ENCODE measurements around the gene OR6S1. TPM values are rescaled to one million over a fixed set of nuclear protein-coding genes. Genes with fewer than 3 reads are reported as not detected.
A peak's percentile ranks its signal among the peaks of the same experiment; 100 is the strongest.

Gene OR6S1
- total and polyA plus RNA-seq, 2 of the 8 experiments (the other 6 are each of a cell fraction or from before 2014, with no cell fraction given): not detected

DNA sequence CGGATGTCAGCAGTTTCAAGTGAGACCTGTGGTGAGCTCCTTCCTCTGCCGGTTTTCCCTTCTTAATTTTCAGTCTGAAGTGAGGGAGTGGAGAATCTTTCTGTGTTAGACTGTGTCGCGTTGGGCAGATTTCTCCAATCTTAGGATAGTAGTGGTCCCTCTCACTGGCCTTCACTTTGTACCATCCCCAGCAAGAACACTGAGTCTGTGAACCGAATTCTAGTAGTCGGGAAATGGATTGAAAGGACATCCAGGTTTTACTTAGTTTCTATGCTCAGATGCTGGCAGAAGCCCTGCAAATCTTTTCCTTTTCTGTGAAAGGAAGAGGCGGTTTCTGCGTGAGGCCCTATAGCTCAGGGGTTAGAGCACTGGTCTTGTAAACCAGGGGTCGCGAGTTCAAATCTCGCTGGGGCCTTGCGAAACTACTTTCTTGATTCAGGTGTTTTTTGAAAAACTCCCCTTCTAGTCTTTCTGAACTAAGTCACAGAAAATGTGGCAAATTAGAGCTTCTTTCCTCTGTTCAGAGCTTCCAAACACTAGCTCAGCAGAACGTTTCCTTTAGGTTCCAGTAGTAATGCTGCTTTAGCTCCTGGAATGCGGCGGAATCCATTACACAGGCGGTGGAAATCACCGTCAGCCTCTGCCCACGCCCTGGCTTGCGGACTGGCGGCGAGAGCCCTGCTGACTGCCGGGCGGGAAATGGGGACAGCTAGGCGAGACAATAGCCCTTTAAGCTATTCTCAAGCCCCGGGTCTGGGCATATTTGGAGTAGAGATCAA lies 40.0 kb upstream of the OR6S1 start (continued):
- TF ChIP-seq FOSL1 (IDR thresholded peaks at IDR 0.05; ENCODE audit: insufficient read depth, low read depth, low read length): no peak
- TF ChIP-seq EZH2 (IDR thresholded peaks at IDR 0.05; ENCODE audit: low read depth, low read length, severe bottlenecking): no peak
- TF ChIP-seq JUN (IDR thresholded peaks at IDR 0.05; ENCODE audit: low read depth, low read length): no peak
- TF ChIP-seq, protein P1, sequence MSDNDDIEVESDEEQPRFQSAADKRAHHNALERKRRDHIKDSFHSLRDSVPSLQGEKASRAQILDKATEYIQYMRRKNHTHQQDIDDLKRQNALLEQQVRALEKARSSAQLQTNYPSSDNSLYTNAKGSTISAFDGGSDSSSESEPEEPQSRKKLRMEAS (IDR thresholded peaks at IDR 0.05): no peak
- TF ChIP-seq KDM4A (IDR thresholded peaks at IDR 0.05; ENCODE audit: low read depth, low read length, severe bottlenecking): no peak
- no peak for TF ChIP-seq GABPA (IDR thresholded peaks at IDR 0.05; ENCODE audit: borderline replicate concordance, insufficient read depth, low read length)
- TF ChIP-seq, protein P2, sequence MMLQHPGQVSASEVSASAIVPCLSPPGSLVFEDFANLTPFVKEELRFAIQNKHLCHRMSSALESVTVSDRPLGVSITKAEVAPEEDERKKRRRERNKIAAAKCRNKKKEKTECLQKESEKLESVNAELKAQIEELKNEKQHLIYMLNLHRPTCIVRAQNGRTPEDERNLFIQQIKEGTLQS (IDR thresholded peaks at IDR 0.05; ENCODE audit: insufficient read depth, low read depth, low read length): no peak
- peak; percentile 63 for TF ChIP-seq TEAD4 (IDR thresholded peaks at IDR 0.05; ENCODE audit: low read depth, low read length)
- TF ChIP-seq, protein P3, sequence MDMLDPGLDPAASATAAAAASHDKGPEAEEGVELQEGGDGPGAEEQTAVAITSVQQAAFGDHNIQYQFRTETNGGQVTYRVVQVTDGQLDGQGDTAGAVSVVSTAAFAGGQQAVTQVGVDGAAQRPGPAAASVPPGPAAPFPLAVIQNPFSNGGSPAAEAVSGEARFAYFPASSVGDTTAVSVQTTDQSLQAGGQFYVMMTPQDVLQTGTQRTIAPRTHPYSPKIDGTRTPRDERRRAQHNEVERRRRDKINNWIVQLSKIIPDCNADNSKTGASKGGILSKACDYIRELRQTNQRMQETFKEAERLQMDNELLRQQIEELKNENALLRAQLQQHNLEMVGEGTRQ (IDR thresholded peaks at IDR 0.05; ENCODE audit: low read length): no peak
- peak; percentile 89 for TF ChIP-seq SP1 (IDR thresholded peaks at IDR 0.05; ENCODE audit: low read depth, low read length)
- TF ChIP-seq KDM5A (IDR thresholded peaks at IDR 0.05; ENCODE audit: low read length): no peak
- TF ChIP-seq BACH1 (IDR thresholded peaks at IDR 0.05; ENCODE audit: low read length): no peak; the same call in 1 of the 2 replicates
- TF ChIP-seq POLR2A (IDR thresholded peaks at IDR 0.05; ENCODE audit: control extremely low read depth in 1 of 2, low read depth in 2 of 2, low read length in 2 of 2): 0 out of 3 replicates have a peak, but pooled peaks of 1 of the 2 experiments have one; percentile 29
- no peak for TF ChIP-seq RXRA (IDR thresholded peaks at IDR 0.05; ENCODE audit: insufficient read depth, low read depth, low read length)
- peak; percentile 30; the same call in 1 of the 2 replicates for TF ChIP-seq CHD2 (IDR thresholded peaks at IDR 0.05; ENCODE audit: low read length)
- TF ChIP-seq, protein P4, sequence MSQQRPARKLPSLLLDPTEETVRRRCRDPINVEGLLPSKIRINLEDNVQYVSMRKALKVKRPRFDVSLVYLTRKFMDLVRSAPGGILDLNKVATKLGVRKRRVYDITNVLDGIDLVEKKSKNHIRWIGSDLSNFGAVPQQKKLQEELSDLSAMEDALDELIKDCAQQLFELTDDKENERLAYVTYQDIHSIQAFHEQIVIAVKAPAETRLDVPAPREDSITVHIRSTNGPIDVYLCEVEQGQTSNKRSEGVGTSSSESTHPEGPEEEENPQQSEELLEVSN (IDR thresholded peaks at IDR 0.05): no peak; the same call in 1 of the 2 replicates
- TF ChIP-seq HDAC6 (IDR thresholded peaks at IDR 0.05; ENCODE audit: low read depth, low read length): no peak
